DMS53 treated with DMSO at 0.1 percent for 48 hours (cell line): ENCODE data around the gene PLEK2.
"Not testable (repeated sequence)": the region's sequence is repeated elsewhere in the genome, so short reads cannot be mapped to it uniquely, and the experiment has no call there.

ENCODE experiments used
- DNase-seq: peaks from one replicate; lab custom pipeline; 2025; ENCODE audit not compliant: unreplicated experiment; lab: John Stamatoyannopoulos, UW

PLEK2 gene, protein sequence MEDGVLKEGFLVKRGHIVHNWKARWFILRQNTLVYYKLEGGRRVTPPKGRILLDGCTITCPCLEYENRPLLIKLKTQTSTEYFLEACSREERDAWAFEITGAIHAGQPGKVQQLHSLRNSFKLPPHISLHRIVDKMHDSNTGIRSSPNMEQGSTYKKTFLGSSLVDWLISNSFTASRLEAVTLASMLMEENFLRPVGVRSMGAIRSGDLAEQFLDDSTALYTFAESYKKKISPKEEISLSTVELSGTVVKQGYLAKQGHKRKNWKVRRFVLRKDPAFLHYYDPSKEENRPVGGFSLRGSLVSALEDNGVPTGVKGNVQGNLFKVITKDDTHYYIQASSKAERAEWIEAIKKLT

DNA sequence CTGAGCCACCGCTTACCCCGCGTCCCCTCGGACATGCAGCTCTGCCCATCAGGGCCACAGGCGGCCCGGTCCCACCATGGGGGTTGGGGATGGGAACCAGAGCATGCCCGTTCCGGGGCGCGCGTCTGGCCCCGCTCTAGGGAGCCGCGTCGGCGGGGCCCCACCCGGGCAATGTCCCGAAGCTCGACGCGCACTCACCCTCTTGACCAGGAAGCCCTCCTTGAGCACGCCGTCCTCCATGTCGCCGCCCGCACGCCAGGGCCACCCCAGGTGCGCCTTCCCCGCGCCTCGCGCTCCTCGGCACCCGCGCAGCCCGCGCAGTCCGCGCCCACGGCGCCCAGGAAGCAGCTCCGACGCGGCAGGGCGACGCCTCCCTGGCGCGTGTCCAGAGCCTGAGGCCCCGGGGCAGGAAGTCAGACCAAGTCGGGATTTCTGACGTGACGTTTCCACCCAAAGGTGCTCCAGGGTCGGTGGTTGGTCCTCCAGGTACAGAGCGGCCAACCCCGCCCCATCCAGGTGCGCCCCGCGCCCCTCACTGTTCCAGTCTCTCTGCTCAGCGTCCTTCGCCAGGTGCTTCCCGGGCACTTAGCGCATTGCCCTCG, at the start of gene PLEK2:
TSS of gene PLEK2 (minus strand) at position 346 of the 602 bp plus-strand sequence. CDS start at position 240, 106 bp downstream.
- DNase-seq = peak; percentile 25

DNA sequence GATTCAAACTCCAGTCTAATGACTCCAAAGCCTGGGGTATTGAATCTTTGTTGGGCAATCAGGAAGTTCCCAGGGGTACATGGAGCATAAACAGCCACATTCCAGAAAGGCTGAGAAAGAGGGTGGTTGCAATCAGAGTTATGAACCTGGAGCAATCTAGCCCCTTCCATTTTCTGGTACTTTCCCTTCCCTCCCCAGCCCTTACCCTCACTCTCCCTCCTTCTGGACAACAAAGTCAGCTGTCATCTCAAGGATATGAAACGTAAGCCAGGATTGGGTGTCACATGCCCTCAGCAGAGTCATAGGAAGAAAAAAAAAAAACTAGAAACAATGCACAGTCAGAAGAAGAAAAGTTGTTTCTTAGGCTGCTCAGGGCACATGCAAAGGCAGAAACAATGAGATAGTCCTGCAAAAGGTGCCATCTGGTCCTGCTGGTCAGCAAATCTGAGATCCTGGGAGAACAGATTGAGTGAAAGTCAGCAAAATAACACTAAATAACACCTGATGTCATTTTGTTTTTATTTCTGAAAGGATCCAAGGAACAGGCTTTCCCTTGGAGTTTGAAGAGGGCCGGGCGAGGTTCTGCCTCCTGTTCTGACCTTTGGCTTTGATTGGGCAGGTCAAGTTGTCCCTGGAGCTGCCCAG, 49.5 kb upstream of the PLEK2 start:
- DNase-seq = no peak

DNA sequence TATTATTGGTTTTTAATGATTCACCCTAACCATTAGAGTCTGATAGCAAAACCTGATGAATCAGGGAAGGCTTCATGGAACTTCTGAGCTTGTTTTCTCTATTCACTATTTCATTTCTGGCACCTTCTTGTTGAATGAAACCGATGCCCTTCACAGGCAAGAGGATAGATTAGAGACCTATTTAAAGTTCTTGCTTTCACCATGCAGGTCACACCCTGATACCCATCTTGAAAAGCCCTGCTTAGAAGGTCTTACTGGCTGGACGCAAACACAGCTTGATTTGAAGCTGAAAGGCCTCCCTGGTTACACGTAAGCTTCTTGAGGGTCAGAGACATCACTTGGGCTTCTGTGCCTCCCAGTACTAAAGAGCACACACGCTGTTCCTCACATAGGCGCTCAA, 47.4 kb upstream of the PLEK2 start:
- DNase-seq = no peak

DNA sequence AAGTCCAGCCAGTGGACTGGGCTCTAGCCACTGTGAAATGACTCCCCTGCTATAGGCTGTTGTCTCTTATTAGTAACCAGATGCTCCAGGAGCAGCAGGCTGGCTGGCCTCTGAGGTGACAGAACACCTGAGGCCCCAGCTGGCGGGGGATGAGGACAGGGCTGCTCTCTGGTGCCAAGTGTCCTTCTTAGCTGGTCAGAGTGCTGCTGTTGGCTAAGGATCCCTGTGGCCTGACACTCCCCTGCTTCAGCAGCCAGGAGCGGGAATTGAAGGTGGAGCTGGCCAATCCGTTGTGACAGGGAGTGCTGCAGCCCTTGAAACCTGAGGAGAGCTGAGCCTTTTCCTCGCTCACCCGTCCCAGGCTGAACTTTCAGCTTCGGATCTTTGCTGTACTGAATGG, 45.8 kb upstream of the PLEK2 start:
- peak; percentile 5 for DNase-seq

DNA sequence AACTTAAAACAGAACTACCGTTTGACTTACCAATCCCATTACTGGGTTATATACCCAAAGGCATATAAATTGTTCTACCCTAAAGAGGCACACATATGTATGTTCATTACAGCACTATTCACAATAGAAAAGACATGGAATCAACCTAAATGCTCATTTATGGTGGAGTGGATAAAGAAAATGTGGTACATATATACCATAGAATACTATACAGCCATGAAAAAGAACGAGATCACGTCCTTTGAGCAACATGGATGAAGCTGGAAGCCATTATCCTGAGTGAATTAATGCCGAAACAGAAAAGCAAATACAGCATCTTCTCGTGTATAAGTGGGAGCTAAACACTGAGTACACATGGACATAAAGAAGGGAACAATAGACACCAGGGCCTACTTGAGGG, 44.8 kb upstream of the PLEK2 start:
- no peak for DNase-seq

DNA sequence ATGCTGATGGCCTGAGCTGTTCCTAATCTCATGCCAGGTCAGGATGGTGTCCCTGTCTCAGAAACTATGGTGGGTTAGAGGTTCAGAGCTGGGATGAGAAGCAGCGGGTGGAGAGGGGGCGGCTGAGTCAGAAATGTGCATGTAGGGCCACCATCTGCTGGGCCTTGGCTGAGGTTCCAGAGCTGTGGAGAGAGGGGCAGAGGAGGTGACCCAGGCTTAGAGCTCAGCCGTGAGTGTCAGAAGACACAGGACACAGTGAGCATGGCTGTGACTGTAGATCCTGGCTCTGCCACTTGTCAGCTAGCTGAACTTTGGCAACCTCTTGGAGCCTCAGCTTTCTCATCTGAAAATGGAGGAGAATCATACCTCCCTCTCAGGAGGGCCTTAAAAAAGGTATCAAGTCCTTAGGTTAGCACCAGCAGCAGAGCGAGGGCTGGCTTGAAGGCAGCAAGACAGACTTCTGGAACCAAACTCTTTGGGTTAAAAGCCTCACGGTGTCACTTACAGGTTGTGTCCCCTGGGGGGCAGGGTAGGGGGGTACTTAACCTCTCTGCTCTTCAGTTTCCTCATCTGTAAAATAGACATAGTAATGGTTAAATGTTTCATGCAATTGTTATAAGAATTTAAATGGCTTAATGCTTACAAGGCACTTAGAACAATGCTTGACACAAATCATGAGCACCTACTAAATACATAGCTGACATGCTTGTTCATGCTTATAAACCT, 41.8 kb upstream of the PLEK2 start:
- no peak for DNase-seq

DNA sequence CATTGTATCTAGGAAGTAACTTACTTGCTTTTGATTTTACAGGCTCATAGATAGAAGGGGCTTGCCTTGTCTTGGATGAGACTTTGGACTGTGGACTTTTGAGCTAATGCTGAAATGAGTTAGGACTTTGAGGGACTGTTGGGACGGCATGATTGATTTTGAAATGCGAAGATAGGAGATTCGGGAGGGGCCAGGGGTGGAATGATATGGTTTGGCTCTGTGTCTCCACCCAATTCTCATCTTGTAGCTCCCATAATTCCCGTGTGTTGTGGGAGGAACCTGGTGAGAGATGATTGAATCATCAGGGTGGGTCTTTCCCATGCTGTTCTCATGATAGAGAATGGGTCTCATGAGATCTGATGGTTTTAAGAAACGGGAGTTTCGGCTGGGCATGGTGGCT, 39.7 kb upstream of the PLEK2 start:
- DNase-seq = not testable (repeated sequence)

DNA sequence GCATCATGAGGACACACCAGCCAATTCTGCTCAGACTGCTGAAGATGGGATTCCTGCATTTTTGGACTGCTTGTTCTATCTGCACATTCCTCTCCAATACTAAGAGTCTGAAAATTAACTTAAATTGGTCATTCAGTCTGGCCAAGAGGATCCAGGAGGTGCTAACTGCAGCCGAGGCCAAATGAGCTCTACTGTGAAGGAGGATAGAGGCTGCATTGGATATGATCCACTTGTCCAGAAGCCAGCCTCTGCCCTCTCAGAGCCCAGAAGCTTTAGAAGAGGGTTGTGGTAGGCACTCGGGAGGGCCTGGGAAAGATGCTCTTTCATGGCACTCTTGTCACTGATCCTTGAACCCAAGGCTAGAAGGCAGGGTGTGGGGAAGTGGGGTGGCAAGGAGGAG, 37.1 kb upstream of the PLEK2 start:
- DNase-seq = no peak

DNA sequence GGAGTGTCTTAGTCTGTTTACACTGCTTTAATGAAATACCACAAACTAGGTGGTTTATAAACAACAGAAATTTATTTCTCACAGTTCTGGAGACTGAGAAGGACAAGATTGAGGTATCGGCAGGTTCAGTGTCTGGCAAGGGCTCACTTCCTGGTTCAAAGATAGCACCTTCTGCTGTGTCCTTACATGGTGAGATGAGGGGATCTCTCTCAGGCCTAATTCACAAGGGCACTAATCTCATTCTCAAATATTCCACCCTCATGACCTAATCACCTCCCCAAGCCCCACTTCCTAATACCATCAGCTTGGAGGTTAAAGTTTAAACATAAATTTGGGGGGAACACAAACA, 35.0 kb upstream of the PLEK2 start:
- no peak for DNase-seq

DNA sequence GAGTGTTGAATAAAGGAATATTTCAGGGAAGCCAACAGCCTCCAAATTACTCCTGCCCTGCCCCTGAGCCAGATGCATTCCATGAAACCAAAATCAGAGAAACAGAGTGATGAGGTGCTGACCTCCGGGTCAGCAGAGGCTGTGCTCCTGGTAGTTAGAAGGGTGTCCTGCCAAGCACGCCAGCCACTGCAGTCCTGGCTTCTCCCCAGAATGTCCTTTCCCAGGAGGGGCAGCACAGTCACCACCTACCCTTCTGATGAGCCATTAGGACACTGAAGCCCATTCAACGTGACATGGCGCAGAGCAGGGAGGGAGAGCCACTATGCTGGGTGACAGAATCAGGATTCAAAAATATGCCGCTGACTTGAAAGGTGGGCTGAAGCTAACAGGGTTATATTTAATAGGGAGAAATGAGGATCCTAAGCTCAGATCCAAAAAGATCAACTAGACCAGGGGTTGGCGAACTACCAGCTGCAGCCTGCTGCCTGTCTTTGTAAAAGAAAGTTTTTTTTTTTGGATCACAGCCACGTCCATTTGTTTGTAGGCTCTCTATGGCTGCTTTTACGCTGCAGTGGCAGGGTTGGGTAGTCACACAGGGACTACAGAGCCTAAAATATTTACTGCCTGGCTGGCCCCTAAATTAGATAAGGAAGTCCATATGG, 34.5 kb upstream of the PLEK2 start:
- no peak for DNase-seq

DNA sequence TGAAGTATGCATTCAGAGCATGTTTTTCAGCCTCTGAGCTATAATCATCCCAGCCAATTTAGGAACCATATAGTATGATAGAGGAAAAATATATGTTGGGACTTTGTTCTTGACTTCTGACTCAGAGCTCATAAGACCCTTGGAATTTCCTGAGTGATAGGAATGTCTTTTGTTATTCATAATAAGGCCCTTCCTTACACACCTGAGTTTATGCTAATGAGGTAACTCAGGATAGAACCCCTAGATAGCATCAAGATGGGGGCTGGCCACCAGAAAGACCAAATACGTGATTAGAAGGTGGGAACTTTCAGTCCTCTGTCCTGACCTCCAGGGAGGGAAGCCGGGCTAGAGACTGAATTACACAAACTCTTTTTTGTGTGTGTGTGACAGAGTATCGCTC, 32.4 kb upstream of the PLEK2 start:
- no peak for DNase-seq

DNA sequence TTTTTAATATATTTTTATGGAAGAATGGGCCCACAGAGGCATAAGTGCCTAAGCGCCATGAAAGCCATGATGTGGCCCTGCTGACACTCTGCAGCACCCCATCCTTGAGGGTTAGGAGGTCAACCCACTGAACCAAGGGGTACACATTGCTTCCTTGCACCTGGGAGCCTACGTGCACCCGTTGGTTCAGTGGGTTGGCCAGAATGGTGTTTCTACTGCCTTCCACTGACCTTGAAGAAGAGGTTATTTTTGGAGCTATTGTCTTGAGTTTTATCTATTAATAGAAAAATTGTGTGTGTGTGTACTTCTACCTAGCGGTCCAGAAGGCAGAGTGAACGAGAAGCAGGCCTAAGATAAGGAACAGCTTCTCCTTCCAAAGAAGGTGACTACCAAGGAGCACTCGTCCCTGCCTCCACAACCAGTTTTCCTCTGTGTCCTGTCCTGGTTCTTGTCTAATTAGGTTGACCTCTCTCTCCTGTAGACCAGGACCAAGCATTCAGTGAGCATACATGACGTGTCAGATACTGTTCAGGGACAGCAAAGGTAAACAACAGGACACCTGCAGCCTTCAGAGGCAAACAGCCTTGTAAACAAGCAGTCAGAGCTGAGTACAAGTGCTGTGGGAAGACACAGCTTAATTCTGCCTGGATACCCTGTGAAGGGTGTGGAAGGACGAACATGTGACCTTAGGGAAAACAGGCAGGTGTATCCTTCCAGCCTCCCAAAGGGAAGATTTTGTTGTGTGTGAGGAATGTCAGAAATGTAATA, 30.4 kb upstream of the PLEK2 start:
- DNase-seq = peak; percentile 82

DNA sequence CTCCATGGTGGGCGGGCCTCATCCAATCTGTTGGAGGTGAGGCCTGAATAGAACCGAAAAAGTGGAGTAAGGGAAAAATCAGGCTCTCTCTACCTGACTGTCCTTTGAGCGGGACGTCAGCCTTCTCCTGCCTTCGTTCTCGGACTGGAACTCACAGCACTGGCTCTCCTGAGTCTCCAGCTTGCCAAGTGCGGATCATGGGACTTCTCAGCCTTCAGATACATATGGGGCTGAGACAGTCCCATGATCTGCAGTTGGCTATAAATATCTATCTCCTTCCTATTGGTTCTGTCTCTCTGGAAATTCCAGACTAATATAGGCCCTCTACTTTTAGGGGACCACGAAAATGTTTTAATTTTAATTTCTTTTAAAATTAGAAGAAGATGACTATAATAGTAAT, 29.7 kb upstream of the PLEK2 start:
- DNase-seq = no peak

DNA sequence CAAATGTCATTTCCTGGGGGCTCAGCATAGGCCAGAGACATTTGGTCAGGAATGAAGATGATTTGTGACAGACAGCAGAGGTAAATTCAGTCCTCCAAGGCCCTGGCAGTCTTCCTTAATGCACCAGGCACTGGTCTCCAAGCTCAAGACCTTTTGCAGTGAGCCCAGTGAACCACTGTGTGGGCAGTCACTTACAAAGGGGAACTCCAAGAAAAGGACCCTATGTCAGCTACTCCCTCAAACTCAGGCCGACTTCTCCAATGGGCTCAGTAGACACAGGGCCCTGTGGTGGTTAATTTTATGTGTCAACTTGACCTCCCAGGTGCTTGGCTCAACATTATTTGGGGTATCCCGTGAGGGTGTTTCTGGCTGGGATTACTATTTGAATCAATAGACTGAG, 29.3 kb upstream of the PLEK2 start:
- DNase-seq = no peak

DNA sequence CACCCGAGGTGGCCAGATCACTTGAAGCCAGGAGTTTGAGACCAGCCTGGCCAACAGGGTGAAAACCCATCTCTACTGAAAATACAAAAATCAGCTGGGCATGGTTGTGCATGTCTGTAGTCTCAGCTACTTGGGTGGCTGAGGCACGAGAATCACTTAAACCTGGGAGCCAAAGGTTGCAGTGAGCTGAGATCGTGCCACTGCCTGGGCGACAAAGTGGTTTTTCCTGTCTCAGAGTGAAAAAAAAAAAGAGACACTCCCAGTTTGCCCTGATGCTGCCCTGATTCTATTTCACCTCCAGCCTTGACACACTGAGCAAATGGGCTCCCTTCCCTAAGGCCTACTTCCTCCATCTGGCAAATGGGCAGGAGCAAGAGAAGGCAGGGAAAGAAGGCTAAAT, 28.5 kb upstream of the PLEK2 start:
- DNase-seq = peak; percentile 68

DNA sequence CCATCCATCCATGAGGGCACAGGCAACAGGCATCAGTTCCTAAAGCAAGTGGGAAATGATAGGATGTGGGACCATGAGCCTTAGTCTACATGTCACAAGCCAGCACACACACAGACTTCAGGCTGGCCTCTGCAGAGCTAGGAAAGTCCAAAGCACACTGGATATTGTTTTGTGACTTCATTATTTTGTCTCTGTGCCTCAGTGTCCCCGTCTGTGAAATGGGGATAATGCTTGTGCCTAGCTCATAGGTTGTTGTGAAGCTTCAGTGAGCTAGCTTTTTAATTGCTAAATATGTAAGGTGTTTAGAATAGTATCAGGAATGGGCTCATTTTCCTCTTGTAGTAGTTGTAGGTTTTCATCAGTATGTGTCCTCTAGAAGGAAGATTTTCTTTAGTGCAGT, 27.0 kb upstream of the PLEK2 start:
- DNase-seq = no peak

DNA sequence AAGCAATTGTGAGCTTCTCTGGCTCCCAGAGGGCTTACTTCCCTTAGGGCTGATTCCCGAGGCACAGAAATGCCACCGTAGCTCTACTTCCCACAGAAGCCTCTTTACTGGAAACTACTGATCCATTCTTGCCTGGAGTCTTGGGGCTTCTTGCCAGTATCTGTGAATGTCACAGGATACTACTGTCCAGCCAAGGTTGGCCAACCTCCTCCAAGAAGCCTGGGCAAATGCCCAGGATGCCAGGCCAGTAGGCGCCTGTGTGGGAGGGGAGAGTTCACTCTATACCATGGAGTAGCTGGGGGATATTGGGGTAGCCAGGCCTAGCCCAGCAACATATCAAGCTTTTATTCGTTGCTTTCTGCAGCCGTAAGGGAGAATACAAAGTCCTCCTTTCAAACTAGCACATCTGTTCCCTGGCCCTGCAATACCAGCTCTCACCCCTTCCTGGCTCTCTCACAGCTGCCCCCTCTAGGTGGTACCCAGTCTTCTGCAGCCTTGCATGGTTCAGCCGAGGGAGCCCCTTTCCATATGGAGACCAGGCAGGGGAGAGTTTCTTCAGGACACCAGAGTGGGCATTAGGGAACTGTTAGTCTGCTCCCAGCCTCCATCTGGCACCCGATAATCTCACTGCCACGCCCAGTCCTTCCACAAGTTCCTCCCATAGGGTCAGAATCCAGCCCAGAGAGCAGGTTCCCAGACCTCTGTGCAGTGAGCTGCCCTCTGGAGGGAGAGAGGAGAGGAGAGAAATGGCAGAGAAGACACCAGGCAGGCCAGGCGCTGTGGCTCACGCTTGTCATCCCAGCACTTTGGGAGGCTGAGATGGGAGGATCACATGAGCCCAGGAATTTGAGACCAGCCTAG, 24.3 kb upstream of the PLEK2 start:
- no peak for DNase-seq

DNA sequence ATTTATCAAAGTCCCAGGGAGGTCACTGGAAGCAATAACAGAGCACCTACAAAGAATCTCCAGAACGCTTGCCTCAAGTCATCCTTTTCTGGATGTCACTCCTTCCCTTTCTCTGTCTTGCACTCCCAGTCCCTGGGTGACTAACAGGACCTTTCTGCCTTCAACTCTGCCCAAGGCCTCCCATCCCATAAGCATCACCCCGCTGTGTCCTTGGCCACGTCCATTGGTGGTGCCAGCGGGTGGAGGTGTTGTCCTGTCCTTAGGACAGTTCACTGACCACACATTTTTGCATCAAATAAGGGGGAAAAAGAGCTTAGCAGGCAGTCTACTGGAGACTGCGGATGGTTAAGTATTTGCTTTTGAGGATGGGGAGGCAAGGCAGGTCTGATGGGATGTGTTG, 23.6 kb upstream of the PLEK2 start:
- no peak for DNase-seq

DNA sequence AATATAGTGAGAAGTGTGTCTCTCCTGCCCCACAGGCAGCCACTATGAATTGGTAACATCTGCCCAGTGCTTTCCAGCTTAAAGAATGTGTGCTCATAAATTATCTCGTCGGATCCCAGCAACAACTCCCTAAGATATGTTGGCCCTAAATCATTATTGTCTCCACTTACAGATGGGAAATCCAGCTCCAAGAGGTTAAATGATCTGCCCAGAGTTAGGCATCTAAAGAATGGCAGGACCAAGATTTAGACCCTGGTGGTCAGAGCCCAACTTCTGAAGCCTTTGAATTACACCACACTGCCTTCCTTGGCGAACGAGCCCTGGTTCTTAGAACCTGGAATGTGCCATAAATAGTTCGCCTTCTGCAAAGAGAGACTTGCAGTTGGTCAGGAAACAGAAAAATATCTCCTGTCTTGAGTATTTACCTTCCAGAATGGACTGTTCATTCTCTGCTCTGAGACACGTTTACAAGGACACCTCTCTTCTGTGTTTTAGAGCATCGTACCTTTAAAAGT, 20.1 kb upstream of the PLEK2 start:
- DNase-seq = no peak
